SK-N-SH (cell line): ENCODE results near the gene CCM2. TPM values are rescaled to one million over a fixed set of nuclear protein-coding genes. Genes with fewer than 3 reads are reported as not detected.
A peak's percentile ranks its signal among the peaks of the same experiment; 100 is the strongest.

Experiments used
- CTCF ChIA-PET: fragments of 300-600, 350-600 bp; formaldehyde crosslinking; extraction: SDS; loops from one replicate; lab custom pipeline; 2021; lab: Yijun Ruan, JAX
- POLR2A ChIA-PET: fragments of 350-600 bp; sonication (Branson Sonifier 250); formaldehyde crosslinking; extraction: SDS; loops from one replicate; lab custom pipeline; 2020; ENCODE audit warnings: antibody characterized with exemption, inconsistent platforms; lab: Yijun Ruan, JAX
- DNase-seq: peaks from one replicate; pipeline ENCODE4 v3.0.0; 2012
- H2AFZ ChIP-seq: fragments of 200-600 bp; sonication (generic); 2 replicates; pipeline ENCODE4 v1.8.1; 2016; ENCODE audit warnings: antibody characterized with exemption, mild to moderate bottlenecking, low read depth
- H3F3A ChIP-seq: fragments of 200-600 bp; sonication (generic); replicated peaks from 2 replicates; pipeline ENCODE3; 2016; ENCODE audit warnings: antibody characterized with exemption, mild to moderate bottlenecking; ENCODE audit not compliant: insufficient read depth
- H3K27ac ChIP-seq, 2 experiments: fragments of 200-500 bp in 1 of 2; fragments of 200-600 bp in 1 of 2; sonication (Bioruptor generic) in 1 of 2; sonication (generic), shearing (Covaris generic) in 1 of 2; 2 replicates each; pipeline versions ENCODE4 v1.5.1 to v1.6.1; 2014 to 2016; ENCODE audit warnings: low read depth in 2 of 2, inconsistent platforms in 1 of 2, low read length in 1 of 2, mild to moderate bottlenecking in 1 of 2, mixed read lengths in 1 of 2
- H3K27me3 ChIP-seq: fragments of 200-600 bp; sonication (generic), shearing (Covaris generic); 2 replicates; pipeline ENCODE4 v1.6.1; 2016; ENCODE audit warnings: mixed run types; ENCODE audit not compliant: insufficient read depth
- H3K36me3 ChIP-seq, 2 experiments: fragments of 200-500 bp in 1 of 2; fragments of 200-600 bp in 1 of 2; sonication (Bioruptor generic) in 1 of 2; sonication (generic) in 1 of 2; replicated peaks in 1 of 2; 2 replicates each; pipeline versions ENCODE3 to v1.5.1; 2014 to 2016; ENCODE audit warnings: low read length in 1 of 2, mild to moderate bottlenecking in 1 of 2; ENCODE audit not compliant: insufficient read depth in 2 of 2, control insufficient read depth in 1 of 2
- H3K4me1 ChIP-seq, 2 experiments: fragments of 200-500 bp in 1 of 2; fragments of 200-600 bp in 1 of 2; sonication (Bioruptor generic) in 1 of 2; sonication (generic), shearing (Covaris generic) in 1 of 2; 2 replicates each; pipeline versions ENCODE4 v1.5.1 to v1.6.1; 2014 to 2016; ENCODE audit warnings: low read depth in 1 of 2, low read length in 1 of 2, mixed run types in 1 of 2; ENCODE audit not compliant: insufficient read depth in 2 of 2, control insufficient read depth in 1 of 2
- H3K4me2 ChIP-seq: fragments of 200-600 bp; sonication (generic), shearing (Covaris generic); 2 replicates; pipeline ENCODE4 v1.6.1; 2017; ENCODE audit warnings: mixed run types
- H3K4me3 ChIP-seq, 2 experiments: fragments of 200-500 bp in 1 of 2; fragments of 200-600 bp in 1 of 2; sonication (Bioruptor generic) in 1 of 2; sonication (generic), shearing (Covaris generic) in 1 of 2; 2 replicates each; pipeline versions ENCODE4 v1.5.1 to v1.8.1; 2014 to 2016; ENCODE audit warnings: low read depth in 2 of 2, inconsistent platforms in 1 of 2, low read length in 1 of 2, mild to moderate bottlenecking in 1 of 2, mixed read lengths in 1 of 2, moderate library complexity in 1 of 2
- H3K79me2 ChIP-seq: fragments of 200-600 bp; sonication (generic); 2 replicates; pipeline ENCODE4 v1.8.1; 2017; ENCODE audit warnings: mild to moderate bottlenecking; ENCODE audit not compliant: insufficient read depth
- H3K9ac ChIP-seq: fragments of 200-600 bp; sonication (generic); 2 replicates; pipeline ENCODE4 v1.6.1; 2017; ENCODE audit warnings: mixed run types
- H3K9me2 ChIP-seq: fragments of 200-600 bp; sonication (generic); 2 replicates; pipeline ENCODE4 v1.6.1; 2017; ENCODE audit warnings: mixed run types
- H3K9me3 ChIP-seq: fragments of 200-600 bp; sonication (generic); 2 replicates; pipeline ENCODE4 v1.6.1; 2017; ENCODE audit warnings: mixed run types, mild to moderate bottlenecking, moderate library complexity
- H4K20me1 ChIP-seq: fragments of 200-600 bp; sonication (generic); 2 replicates; pipeline ENCODE4 v1.6.1; 2017; ENCODE audit warnings: mild to moderate bottlenecking, mixed run types; ENCODE audit not compliant: insufficient read depth
- CHD2 ChIP-seq: fragments of 150-350 bp; IDR thresholded peaks from 2 replicates; pipeline ENCODE4 v1.6.1; 2018; ENCODE audit warnings: low read length; ENCODE audit not compliant: partially characterized antibody
- EP300 ChIP-seq, 2 experiments: IDR thresholded peaks; 2 replicates each; pipeline versions ENCODE4 v1.4.0 to v1.6.1; 2012; ENCODE audit warnings: borderline replicate concordance in 1 of 2, low read depth in 1 of 2, low read length in 1 of 2
- FOXJ3 ChIP-seq: sonication (generic); formaldehyde crosslinking; IDR thresholded peaks from 2 replicates; pipeline ENCODE4 v1.5.1; 2020; ENCODE audit warnings: mild to moderate bottlenecking, missing genetic modification reagents
- JUND ChIP-seq: IDR thresholded peaks from 2 replicates; pipeline ENCODE4 v1.4.0; 2012
- NFIC ChIP-seq: IDR thresholded peaks from 2 replicates; pipeline ENCODE4 v1.4.0; 2012; ENCODE audit warnings: borderline replicate concordance
- NRF1 ChIP-seq: IDR thresholded peaks from 2 replicates; pipeline ENCODE4 v1.6.1; 2012; ENCODE audit warnings: low read depth, mild to moderate bottlenecking, low read length
- TAF1 ChIP-seq: IDR thresholded peaks from 2 replicates; pipeline ENCODE4 v1.6.1; 2012; ENCODE audit warnings: low read depth, mild to moderate bottlenecking, low read length, moderate library complexity, borderline replicate concordance
- TCF12 ChIP-seq: IDR thresholded peaks from 2 replicates; pipeline ENCODE4 v1.4.0; 2012
- YY1 ChIP-seq: IDR thresholded peaks from 2 replicates; pipeline ENCODE4 v1.4.0; 2012; ENCODE audit warnings: low read depth, mild to moderate bottlenecking
- WGBS: methylation state at CpG from one replicate; pipeline ENCODE4 v1.1.6; 2017; ENCODE audit warnings: low lambda C conversion rate; 5-methylcytosine and 5-hydroxymethylcytosine counted together
- polyA plus RNA-seq, 3 experiments: library from polyadenylated mRNA; depleted of rRNA; stranded (reverse); fragments of >200 nt; gene quantifications; 2 replicates each; pipeline ENCODE4 v1.2.3, GENCODE V29; 2012
- TF ChIP-seq, protein P1 (sequence below): IDR thresholded peaks from 2 replicates; pipeline ENCODE4 v1.4.0; 2012; ENCODE audit warnings: low read depth, borderline replicate concordance
- TF ChIP-seq, protein P2 (sequence below): fragments of 150-350 bp; IDR thresholded peaks from 2 replicates; pipeline ENCODE4 v1.6.1; 2016; ENCODE audit warnings: mild to moderate bottlenecking, low read depth, low read length
- TF ChIP-seq, protein P3 (sequence below): fragments of 150-350 bp; IDR thresholded peaks from 2 replicates; pipeline ENCODE4 v1.6.1; 2017; ENCODE audit warnings: antibody characterized with exemption, low read length, low read depth, borderline replicate concordance
- TF ChIP-seq, protein P4 (sequence below): IDR thresholded peaks from 2 replicates; pipeline ENCODE4 v1.6.1; 2012; ENCODE audit warnings: mild to moderate bottlenecking, low read depth, low read length, moderate library complexity

CCM2 gene
- polyA plus RNA-seq, 1 of the 3 experiments (the other 2 are of a cell fraction) = 83.2 TPM

DNA sequence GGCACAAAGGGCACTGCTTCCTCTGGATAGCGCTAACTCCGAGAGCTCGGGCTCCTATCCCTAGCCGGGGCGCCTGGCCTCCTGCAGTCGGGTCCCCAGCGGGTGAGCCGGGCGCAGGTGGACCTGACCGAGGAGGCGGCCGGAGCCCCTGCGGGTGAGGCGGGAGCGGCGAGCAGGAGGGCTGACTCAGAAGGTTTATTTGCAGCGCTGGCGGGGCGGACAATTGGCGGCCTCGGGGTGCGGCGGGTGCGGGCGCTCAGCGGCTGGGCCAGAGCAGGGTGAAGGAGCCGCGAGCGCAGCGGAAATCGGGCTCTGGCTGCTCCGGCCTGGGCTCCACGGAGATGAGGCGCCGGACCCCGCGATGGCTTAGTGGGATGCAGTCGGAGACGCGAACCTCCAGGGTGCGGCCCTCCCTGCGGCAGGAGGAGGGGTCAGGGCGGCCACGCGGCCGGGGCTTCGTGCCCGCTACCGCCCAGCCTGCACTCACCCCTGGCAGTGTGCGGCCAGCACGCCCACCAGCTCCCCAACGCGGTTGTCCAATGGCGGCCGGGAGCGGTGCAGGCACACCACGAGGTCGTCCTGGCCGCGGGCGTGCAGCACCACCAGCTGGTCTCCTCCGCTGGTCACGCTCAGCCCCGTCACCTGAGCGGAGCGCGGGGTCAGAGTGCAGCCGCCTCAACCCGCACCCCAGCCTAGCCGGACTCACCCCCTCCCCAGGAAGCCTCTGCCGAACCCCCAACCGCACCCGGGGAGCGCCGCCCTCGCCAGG lies 37.3 kb upstream of the CCM2 start:
- Histone ChIP-seq H3K36me3 (no peaks in the 10 kb centered on the region), H4K20me1 (no peaks in the 10 kb centered on the region), H3K9me3 (no peaks in the 10 kb centered on the region), H3K4me3 (no peak overlapping the region), H3K4me1 (no peaks in the 10 kb centered on the region), H3K4me2 (no peak overlapping the region), H3F3A (no peaks in the 10 kb centered on the region), H3K79me2 (no peaks in the 10 kb centered on the region), H3K9ac (no peak overlapping the region), H3K27me3 (no peaks in the 10 kb centered on the region), H3K27ac (no peak overlapping the region), H2AFZ (no peak overlapping the region), H3K9me2 (no peaks in the 10 kb centered on the region)
- 87% methylated on average over 73 of the region's 76 CpGs for WGBS
- TF ChIP-seq TAF1 (no peak), TCF12 (no peak), NRF1 (no peak), CHD2 (no peak), JUND (no peak), FOXJ3 (CRISPR knock-in tag) (no peak), YY1 (no peak), EP300 (IDR thresholded peaks at IDR 0.05; ENCODE audit: borderline replicate concordance in 1 of 2, low read depth in 1 of 2, low read length in 1 of 2) (no peak), NFIC (no peak)
- TF ChIP-seq, protein P1, sequence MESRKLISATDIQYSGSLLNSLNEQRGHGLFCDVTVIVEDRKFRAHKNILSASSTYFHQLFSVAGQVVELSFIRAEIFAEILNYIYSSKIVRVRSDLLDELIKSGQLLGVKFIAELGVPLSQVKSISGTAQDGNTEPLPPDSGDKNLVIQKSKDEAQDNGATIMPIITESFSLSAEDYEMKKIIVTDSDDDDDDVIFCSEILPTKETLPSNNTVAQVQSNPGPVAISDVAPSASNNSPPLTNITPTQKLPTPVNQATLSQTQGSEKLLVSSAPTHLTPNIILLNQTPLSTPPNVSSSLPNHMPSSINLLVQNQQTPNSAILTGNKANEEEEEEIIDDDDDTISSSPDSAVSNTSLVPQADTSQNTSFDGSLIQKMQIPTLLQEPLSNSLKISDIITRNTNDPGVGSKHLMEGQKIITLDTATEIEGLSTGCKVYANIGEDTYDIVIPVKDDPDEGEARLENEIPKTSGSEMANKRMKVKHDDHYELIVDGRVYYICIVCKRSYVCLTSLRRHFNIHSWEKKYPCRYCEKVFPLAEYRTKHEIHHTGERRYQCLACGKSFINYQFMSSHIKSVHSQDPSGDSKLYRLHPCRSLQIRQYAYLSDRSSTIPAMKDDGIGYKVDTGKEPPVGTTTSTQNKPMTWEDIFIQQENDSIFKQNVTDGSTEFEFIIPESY = no peak
- TF ChIP-seq, protein P2, sequence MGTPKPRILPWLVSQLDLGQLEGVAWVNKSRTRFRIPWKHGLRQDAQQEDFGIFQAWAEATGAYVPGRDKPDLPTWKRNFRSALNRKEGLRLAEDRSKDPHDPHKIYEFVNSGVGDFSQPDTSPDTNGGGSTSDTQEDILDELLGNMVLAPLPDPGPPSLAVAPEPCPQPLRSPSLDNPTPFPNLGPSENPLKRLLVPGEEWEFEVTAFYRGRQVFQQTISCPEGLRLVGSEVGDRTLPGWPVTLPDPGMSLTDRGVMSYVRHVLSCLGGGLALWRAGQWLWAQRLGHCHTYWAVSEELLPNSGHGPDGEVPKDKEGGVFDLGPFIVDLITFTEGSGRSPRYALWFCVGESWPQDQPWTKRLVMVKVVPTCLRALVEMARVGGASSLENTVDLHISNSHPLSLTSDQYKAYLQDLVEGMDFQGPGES = no peak
- TF ChIP-seq, protein P3, sequence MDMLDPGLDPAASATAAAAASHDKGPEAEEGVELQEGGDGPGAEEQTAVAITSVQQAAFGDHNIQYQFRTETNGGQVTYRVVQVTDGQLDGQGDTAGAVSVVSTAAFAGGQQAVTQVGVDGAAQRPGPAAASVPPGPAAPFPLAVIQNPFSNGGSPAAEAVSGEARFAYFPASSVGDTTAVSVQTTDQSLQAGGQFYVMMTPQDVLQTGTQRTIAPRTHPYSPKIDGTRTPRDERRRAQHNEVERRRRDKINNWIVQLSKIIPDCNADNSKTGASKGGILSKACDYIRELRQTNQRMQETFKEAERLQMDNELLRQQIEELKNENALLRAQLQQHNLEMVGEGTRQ = no peak
- TF ChIP-seq, protein P4, sequence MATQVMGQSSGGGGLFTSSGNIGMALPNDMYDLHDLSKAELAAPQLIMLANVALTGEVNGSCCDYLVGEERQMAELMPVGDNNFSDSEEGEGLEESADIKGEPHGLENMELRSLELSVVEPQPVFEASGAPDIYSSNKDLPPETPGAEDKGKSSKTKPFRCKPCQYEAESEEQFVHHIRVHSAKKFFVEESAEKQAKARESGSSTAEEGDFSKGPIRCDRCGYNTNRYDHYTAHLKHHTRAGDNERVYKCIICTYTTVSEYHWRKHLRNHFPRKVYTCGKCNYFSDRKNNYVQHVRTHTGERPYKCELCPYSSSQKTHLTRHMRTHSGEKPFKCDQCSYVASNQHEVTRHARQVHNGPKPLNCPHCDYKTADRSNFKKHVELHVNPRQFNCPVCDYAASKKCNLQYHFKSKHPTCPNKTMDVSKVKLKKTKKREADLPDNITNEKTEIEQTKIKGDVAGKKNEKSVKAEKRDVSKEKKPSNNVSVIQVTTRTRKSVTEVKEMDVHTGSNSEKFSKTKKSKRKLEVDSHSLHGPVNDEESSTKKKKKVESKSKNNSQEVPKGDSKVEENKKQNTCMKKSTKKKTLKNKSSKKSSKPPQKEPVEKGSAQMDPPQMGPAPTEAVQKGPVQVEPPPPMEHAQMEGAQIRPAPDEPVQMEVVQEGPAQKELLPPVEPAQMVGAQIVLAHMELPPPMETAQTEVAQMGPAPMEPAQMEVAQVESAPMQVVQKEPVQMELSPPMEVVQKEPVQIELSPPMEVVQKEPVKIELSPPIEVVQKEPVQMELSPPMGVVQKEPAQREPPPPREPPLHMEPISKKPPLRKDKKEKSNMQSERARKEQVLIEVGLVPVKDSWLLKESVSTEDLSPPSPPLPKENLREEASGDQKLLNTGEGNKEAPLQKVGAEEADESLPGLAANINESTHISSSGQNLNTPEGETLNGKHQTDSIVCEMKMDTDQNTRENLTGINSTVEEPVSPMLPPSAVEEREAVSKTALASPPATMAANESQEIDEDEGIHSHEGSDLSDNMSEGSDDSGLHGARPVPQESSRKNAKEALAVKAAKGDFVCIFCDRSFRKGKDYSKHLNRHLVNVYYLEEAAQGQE = no peak
- peak; percentile 45 for DNase-seq
- CTCF ChIA-PET = interaction anchor here (1.0 to 2.1 kb wide), 2 partner anchors 14 to 105 kb away, joined by 3 to 5 read pairs; no protein-coding TSS in a partner anchor
- POLR2A ChIA-PET = no interaction called here
